Sigmoid colon (tissue), 7 donors: Measurements from ENCODE around the gene XPR1. TPM values are rescaled to one million over a fixed set of nuclear protein-coding genes. Genes with fewer than 3 reads are reported as not detected.

Experiments used
- DNase-seq: peaks from one replicate; pipeline ENCODE4 v3.0.0-alpha.2; 2019
- H3K27ac ChIP-seq, 4 donors: fragments of 200-600 bp; sonication (generic); one replicate each; pipeline ENCODE4 v1.5.1; 2016 to 2019; ENCODE audit warnings: mild to moderate bottlenecking in 1 of 4
- H3K27me3 ChIP-seq, 3 donors: fragments of 200-600 bp; sonication (generic); one replicate each; pipeline ENCODE4 v1.5.1; 2019; ENCODE audit warnings: mild to moderate bottlenecking in 1 of 3
- H3K36me3 ChIP-seq, 4 donors: fragments of 200-600 bp; sonication (generic); one replicate each; pipeline ENCODE4 v1.5.1; 2016 to 2019
- H3K4me1 ChIP-seq, 4 donors: fragments of 200-600 bp; sonication (generic); one replicate each; pipeline ENCODE4 v1.5.1; 2017 to 2019
- H3K4me3 ChIP-seq, 4 donors: fragments of 200-600 bp; sonication (generic); one replicate each; pipeline ENCODE4 v1.5.1; 2017 to 2019; ENCODE audit warnings: mild to moderate bottlenecking in 2 of 4, moderate library complexity in 1 of 4
- H3K9me3 ChIP-seq, 4 donors: fragments of 200-600 bp in 3 of 4; sonication (generic) in 3 of 4; one replicate each; pipeline versions ENCODE4 v1.5.1 to v1.6.1; 2013 to 2019
- EP300 ChIP-seq, 4 donors: sonication (generic); formaldehyde crosslinking; IDR thresholded peaks; one replicate each; pipeline ENCODE4 v1.6.1; 2017; ENCODE audit warnings: antibody characterized with exemption in 4 of 4
- POLR2A ChIP-seq, 2 donors: fragments of 450-650 bp; IDR thresholded peaks; one replicate each; pipeline ENCODE4 v1.6.1; 2016; ENCODE audit warnings: antibody characterized with exemption in 2 of 2, mild to moderate bottlenecking in 2 of 2, moderate library complexity in 2 of 2
- POLR2AphosphoS5 ChIP-seq, 4 donors: sonication (generic); formaldehyde crosslinking; IDR thresholded peaks; one replicate each; pipeline ENCODE4 v1.6.1; 2017; ENCODE audit warnings: antibody characterized with exemption in 4 of 4
- WGBS, 2 donors: extraction: QIAGEN DNeasy Blood & Tissue Kit; methylation state at CpG; one replicate each; pipeline ENCODE4 v1.1.7; 2013; 5-methylcytosine and 5-hydroxymethylcytosine counted together
- intact Hi-C: fragments of 100-400 bp; cut with DNase I; formaldehyde crosslinking; loops from one replicate; pipeline ENCODE4 v1.15.1; 2023
- polyA plus RNA-seq, 3 donors: library from polyadenylated mRNA; stranded (reverse); fragments of 200-250 nt; gene quantifications; one replicate each; pipeline ENCODE4 v1.2.3, GENCODE V29; 2013
- total RNA-seq, 4 donors: library from RNA; depleted of rRNA; stranded (reverse); fragments of >200 nt; gene quantifications; one replicate each; pipeline ENCODE4 v1.1.0, GENCODE V29; 2016
- TF ChIP-seq, protein P1 (sequence below), 4 experiments: fragments of 450-650 bp in 3 of 4; fragments of 200-600 bp in 1 of 4; IDR thresholded peaks; one replicate each; pipeline ENCODE4 v1.5.1; 2016 to 2019; ENCODE audit warnings: antibody characterized with exemption in 4 of 4, mild to moderate bottlenecking in 3 of 4, moderate library complexity in 2 of 4
- donor health status: healthy with polysubstance abuse.
- donor health status: Bipolar disorder and iron deficiency.
- donor health status: healthy.

Gene XPR1
- total and polyA plus RNA-seq, 7 donors: 1.8 to 18.8 (median 11.3) TPM

DNA sequence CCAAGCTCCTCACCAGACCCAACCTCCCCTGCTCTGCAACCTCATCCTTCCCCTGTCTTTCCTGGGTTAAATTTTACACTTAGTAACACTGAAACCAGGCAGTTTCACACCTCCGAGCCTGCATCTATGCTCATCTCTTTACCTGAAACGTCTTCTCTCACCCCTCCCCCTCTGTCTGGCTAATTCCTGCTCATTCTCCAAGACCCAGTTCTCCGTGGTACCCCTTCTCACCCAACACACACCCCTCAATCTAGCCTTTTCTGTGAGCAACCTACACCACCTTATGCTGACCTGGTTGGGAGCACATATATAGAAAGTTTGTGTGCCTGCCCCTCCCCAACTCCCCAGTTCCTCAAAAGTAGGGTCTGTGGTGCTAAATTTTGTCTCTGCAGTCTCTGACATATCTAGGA is 277.2 kb downstream of the XPR1 start:
- WGBS, 2 donors: 68 to 73% methylated on average over 3 of the region's 3 CpGs
- H3K27me3 ChIP-seq: no peaks in the 10 kb centered on the region
- no peak for DNase-seq
- intact Hi-C loops: no loop called here
- H3K4me3 ChIP-seq: no peak overlapping the region
- H3K36me3 ChIP-seq: no peaks in the 10 kb centered on the region
- no peak overlapping the region for H3K27ac ChIP-seq
- no peaks in the 10 kb centered on the region for H3K9me3 ChIP-seq
- peaks cover 0 to 29% (median 17%) of the 10 kb centered on the region in 4 donors for H3K4me1 ChIP-seq
- TF ChIP-seq EP300 (IDR thresholded peaks at IDR 0.05): no peak
- TF ChIP-seq POLR2A (IDR thresholded peaks at IDR 0.05): no peak
- TF ChIP-seq POLR2AphosphoS5 (IDR thresholded peaks at IDR 0.05): no peak
- TF ChIP-seq, protein P1, sequence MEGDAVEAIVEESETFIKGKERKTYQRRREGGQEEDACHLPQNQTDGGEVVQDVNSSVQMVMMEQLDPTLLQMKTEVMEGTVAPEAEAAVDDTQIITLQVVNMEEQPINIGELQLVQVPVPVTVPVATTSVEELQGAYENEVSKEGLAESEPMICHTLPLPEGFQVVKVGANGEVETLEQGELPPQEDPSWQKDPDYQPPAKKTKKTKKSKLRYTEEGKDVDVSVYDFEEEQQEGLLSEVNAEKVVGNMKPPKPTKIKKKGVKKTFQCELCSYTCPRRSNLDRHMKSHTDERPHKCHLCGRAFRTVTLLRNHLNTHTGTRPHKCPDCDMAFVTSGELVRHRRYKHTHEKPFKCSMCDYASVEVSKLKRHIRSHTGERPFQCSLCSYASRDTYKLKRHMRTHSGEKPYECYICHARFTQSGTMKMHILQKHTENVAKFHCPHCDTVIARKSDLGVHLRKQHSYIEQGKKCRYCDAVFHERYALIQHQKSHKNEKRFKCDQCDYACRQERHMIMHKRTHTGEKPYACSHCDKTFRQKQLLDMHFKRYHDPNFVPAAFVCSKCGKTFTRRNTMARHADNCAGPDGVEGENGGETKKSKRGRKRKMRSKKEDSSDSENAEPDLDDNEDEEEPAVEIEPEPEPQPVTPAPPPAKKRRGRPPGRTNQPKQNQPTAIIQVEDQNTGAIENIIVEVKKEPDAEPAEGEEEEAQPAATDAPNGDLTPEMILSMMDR (IDR thresholded peaks at IDR 0.05): no peak

GRCh38 chr1:180909462-180909976 is 277.7 kb downstream of the XPR1 start:
- H3K4me1 ChIP-seq: peaks cover 0 to 35% (median 22%) of the 10 kb centered on the region in 4 donors
- intact Hi-C loops: no loop called here
- 33 to 67% methylated on average over 5 of the region's 5 CpGs for WGBS, 2 donors

DNA sequence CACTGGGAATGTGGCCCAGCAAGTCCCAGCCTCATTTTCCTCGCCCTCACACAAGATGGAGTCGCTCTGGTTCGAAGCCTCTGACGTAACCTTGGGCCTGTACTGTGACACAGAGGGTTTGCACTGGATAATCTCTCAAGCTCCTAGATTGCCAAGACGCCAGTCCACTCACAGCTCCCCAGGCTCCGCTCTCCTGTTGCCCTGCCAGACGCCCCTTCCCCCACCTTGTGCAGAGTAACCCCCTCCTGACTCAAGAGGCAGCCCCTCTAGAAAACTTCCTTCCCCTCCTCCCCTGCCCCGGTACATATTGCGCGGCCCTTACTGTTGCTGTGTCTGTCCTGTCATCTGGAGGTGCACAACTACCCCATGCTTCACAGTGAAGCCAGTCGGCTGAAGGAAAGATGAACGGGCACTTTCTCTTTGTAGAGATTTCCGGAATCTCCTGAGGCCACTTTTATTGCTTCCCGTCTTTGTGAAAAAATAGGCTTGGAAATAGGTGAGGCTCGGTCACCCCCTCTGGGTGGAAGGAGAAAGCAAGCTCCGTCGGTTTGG is 279.9 kb downstream of the XPR1 start:
- TF ChIP-seq POLR2A (IDR thresholded peaks at IDR 0.05): no peak
- TF ChIP-seq POLR2AphosphoS5 (IDR thresholded peaks at IDR 0.05): peak in 3 of 4 donors; percentile 32 to 67 (median 37)
- H3K4me1 ChIP-seq: peaks cover 0 to 35% (median 24%) of the 10 kb centered on the region in 4 donors

More at GRCh38 chr1:180909462-180909976, 277.7 kb downstream of the XPR1 start:
- DNase-seq: no peak
- H3K4me3 ChIP-seq: no peak overlapping the region
- no peaks in the 10 kb centered on the region for H3K27me3 ChIP-seq
- H3K27ac ChIP-seq: no peak overlapping the region
- H3K9me3 ChIP-seq: no peaks in the 10 kb centered on the region
- TF ChIP-seq EP300 (IDR thresholded peaks at IDR 0.05) (no peak), POLR2AphosphoS5 (IDR thresholded peaks at IDR 0.05) (no peak), POLR2A (IDR thresholded peaks at IDR 0.05) (no peak)
- TF ChIP-seq, protein P1 (IDR thresholded peaks at IDR 0.05): no peak
- H3K36me3 ChIP-seq: no peaks in the 10 kb centered on the region

DNA sequence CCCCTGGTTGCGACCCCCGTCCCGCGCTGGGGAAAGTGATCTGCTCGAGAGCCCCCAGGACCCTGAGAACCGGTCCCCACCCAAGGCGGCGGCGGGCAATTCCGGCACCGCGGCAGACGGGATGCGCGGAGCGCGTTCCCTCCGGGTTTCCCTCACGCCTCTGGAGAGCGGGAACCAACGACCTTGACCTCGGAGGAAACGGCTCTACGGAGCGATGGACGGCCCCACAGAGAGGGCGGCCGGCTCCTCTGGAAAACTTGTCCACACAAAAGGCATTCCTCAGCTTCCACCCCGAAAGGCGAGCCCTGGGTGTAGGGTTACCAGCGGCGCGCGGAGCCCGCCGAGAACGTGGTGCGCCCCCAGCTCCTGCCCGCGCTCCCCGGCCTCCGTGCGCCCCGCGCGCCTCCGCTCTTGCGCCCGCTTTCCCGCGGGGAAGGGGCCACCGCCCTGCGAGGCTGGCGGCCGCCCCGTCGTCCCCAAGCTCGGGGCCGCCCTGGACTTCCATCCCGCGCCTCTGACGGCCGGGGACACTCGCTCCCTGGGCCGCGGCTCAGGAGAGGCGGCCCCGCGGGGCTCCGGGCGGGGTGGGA is 280.5 kb downstream of the XPR1 start:
- intact Hi-C loops: loop anchor here (5.0 kb wide), 3 partner anchors 40 to 175 kb away; partner anchors contain the start of genes IER5 and STX6
- H3K4me1 ChIP-seq: peaks cover 0 to 39% (median 24%) of the 10 kb centered on the region in 4 donors

More for the DNA sequence above, 279.9 kb downstream of the XPR1 start:
- 36 to 43% methylated on average over 17 of the region's 17 CpGs for WGBS, 2 donors
- peak overlapping the region; percentile 85 to 98 (median 92) for H3K27ac ChIP-seq
- intact Hi-C loops: loop anchor here (2.0 to 5.0 kb wide), 4 partner anchors 15 to 176 kb away; partner anchors contain the start of genes IER5 and STX6
- peak; percentile 69 for DNase-seq
- no peaks in the 10 kb centered on the region for H3K27me3 ChIP-seq
- H3K36me3 ChIP-seq: peaks cover 0 to 7% (median 2%) of the 10 kb centered on the region in 4 donors
- H3K9me3 ChIP-seq: no peaks in the 10 kb centered on the region
- H3K4me3 ChIP-seq: peak overlapping the region; percentile 53 to 85 (median 76)

More for the DNA sequence above, 280.5 kb downstream of the XPR1 start:
- peak overlapping the region; percentile 85 to 98 (median 92) for H3K27ac ChIP-seq
- no peaks in the 10 kb centered on the region for H3K9me3 ChIP-seq
- TF ChIP-seq POLR2A (IDR thresholded peaks at IDR 0.05) (no peak), EP300 (IDR thresholded peaks at IDR 0.05) (no peak), POLR2AphosphoS5 (IDR thresholded peaks at IDR 0.05) (no peak)
- TF ChIP-seq, protein P1 (IDR thresholded peaks at IDR 0.05): no peak
- H3K4me3 ChIP-seq: peak overlapping the region; percentile 53 to 85 (median 76)
- H3K27me3 ChIP-seq: no peaks in the 10 kb centered on the region
- DNase-seq: peak; percentile 68
- 1% methylated on average over 71 of the region's 71 CpGs for WGBS, 2 donors
- peaks cover 0 to 13% (median 2%) of the 10 kb centered on the region in 4 donors for H3K36me3 ChIP-seq
